PC-9 (cell line): ENCODE results near the gene APLF.

ENCODE experiments used
- CTCF ChIP-seq: fragments of 200-600 bp; sonication (generic); conservative IDR thresholded peaks from 2 replicates; pipeline ENCODE4 v1.6.1; 2017; ENCODE audit warnings: mixed run types, antibody characterized with exemption, mild to moderate bottlenecking, moderate library complexity
- EZH2 ChIP-seq: fragments of 200-600 bp; sonication (generic); IDR thresholded peaks from 2 replicates; pipeline ENCODE4 v1.8.0; 2017; ENCODE audit warnings: antibody characterized with exemption, low read depth

GRCh38 chr2:68483011-68483410, 15.6 kb downstream of the APLF start:
- TF ChIP-seq CTCF: no peak
- TF ChIP-seq EZH2: no peak
